Activated naive CD4-positive, alpha-beta T cell treated with anti-CD3 and anti-CD28 coated beads, Interleukin-2, amount 50 U/mL, for 72 hours (primary cell): Measurements from ENCODE around the gene PAM16. TPM values are rescaled to one million over a fixed set of nuclear protein-coding genes. Genes with fewer than 3 reads are reported as not detected.
A peak's percentile ranks its signal among the peaks of the same experiment; 100 is the strongest.

Source experiments
- ATAC-seq, 2 donors: fragments of 150-1000 bp; cut with Tn5 transposase; 2 replicates each; pipeline ENCODE4 v1.10.0; 2021; ENCODE audit warnings: mild to moderate bottlenecking in 2 of 2, moderate library complexity in 2 of 2
- DNase-seq, 2 donors: peaks; one replicate each; pipeline ENCODE4 v3.0.0; 2021 to 2022; ENCODE audit warnings: low spot score in 2 of 2
- H3K27ac Mint-ChIP-seq, 2 donors: one replicate each; pipeline ENCODE4 v1.8.0; 2022; ENCODE audit warnings: mild to moderate bottlenecking in 2 of 2, mixed read lengths in 2 of 2
- H3K36me3 Mint-ChIP-seq, 2 donors: one replicate each; pipeline ENCODE4 v1.8.0; 2022; ENCODE audit warnings: mixed read lengths in 2 of 2
- H3K9me3 Mint-ChIP-seq, 2 donors: one replicate each; pipeline ENCODE4 v1.8.0; 2022; ENCODE audit warnings: mixed read lengths in 2 of 2
- total RNA-seq, 2 donors: library from RNA; stranded (reverse); gene quantifications; one replicate each; pipeline ENCODE4 v1.2.3, GENCODE V29; 2022

The PAM16 gene
- total RNA-seq, 2 donors from 2014 or later = 53.7 to 63.1 TPM

- ATAC-seq (no peak), DNase-seq (no peak)
- Mint-ChIP-seq H3K9me3 (no peaks in the 10 kb centered on the region), H3K36me3 (peaks cover 8 to 11% of the 10 kb centered on the region in 2 donors), H3K27ac (no peak overlapping the region)
Measured at GRCh38 chr16:4313563-4314531, 37.3 kb downstream of the PAM16 start.

GRCh38 chr16:4309833-4310266 lies 41.3 kb downstream of the PAM16 start:
- DNase-seq (peak in 1 of 2 donors; percentile 69), ATAC-seq (no peak)
- Mint-ChIP-seq H3K36me3 (peaks cover 18 to 23% of the 10 kb centered on the region in 2 donors), H3K9me3 (peaks cover 0 to 5% of the 10 kb centered on the region in 2 donors), H3K27ac (no peak overlapping the region)

DNA sequence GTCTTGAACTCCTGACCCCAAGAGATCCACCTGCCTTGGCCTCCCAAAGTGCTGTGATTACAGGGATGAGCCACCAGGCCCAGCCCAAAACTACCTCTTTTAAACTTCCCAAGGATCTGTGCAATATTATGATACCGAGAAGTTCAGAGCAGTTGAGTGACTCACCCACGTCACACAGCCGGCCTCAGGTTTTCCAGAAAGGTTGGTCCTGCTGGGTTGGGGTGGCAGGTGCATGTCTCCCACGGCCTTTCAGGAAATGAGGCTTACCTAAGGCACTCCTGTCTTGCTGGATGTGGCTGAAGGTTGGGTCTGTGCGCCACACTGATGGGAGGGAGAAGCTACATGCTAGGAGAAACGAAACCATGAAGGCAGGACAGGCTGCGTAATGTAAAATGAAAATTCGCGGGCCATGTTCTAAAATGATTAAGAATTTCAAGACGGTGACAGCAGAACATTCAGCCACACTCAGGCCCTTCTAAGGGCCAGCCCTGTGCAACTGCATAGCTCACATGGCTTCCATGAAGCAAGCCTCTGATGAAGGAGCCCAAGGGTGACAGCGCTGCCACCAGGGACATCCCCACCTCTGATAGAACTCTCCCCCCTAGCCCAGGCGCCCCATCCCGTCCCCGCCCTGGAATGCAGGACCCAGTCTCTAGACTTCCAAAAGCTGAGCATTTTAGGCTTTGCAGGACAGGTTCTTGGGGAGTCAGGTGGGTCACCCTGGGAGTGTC lies 41.9 kb downstream of the PAM16 start:
- no peak for ATAC-seq
- peaks cover 0 to 5% of the 10 kb centered on the region in 2 donors for H3K9me3 Mint-ChIP-seq
- peak overlapping the region; percentile 50 to 95 for H3K27ac Mint-ChIP-seq
- DNase-seq = no peak
- peaks cover 12 to 17% of the 10 kb centered on the region in 2 donors for H3K36me3 Mint-ChIP-seq

DNA sequence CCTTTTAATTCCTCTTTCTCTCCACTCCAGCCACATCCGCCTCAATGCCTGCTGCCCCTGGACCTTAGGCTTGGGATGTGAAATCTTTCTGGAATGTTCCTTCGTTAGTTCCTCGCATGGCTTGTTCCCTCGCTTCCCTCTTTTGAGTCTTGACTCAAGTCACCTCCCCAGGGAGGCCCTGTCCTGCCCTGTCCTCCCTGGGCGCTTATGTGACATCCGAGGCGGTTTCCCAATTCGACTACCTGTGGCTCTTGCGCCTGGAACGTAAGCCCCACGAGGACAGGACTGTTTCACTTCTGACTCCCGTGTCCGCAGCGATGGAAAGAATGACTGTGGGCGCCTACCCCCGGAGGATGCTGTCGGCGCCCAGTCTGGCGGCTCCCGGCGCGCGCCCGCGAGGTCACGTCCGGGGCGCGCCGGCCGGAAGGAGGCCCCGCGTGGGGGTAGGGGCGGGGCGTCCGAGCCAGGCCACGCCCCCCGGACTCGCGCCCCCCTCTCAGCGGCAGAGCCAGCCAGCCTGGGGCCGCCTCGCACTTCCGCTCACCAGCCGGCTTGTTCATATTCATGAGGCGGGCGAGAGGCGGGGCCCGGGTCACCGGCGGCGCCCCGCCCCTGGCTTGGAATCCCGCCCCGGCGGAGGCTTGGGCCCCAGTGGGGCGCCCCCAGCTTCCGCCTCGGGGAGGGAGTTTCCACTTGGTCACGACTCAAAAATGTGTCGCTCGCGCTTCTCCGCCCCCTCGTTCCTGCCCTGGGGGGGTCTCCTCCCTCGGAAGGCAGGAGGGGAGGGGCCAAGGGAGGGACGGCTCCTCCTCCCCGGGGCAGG lies 43.7 kb downstream of the PAM16 start:
- peaks cover 0 to 5% of the 10 kb centered on the region in 2 donors for H3K9me3 Mint-ChIP-seq
- peak; percentile 88 to 94 for ATAC-seq
- peaks cover 13 to 16% of the 10 kb centered on the region in 2 donors for H3K36me3 Mint-ChIP-seq
- H3K27ac Mint-ChIP-seq = peak overlapping the region; percentile 95 to 98
- DNase-seq = peak; percentile 97 to 99

- Mint-ChIP-seq H3K27ac (peak overlapping the region; percentile 95 to 98), H3K9me3 (peaks cover 0 to 5% of the 10 kb centered on the region in 2 donors), H3K36me3 (peaks cover 13 to 16% of the 10 kb centered on the region in 2 donors)
- DNase-seq (peak in 1 of 2 donors; percentile 35), ATAC-seq (peak in 1 of 2 donors; percentile 5)
Measured at GRCh38 chr16:4306470-4307214, 44.5 kb downstream of the PAM16 start.

GRCh38 chr16:4303973-4304372 lies 47.1 kb downstream of the PAM16 start:
- no peak overlapping the region for H3K27ac Mint-ChIP-seq
- DNase-seq = no peak
- ATAC-seq = no peak
- H3K36me3 Mint-ChIP-seq = peaks cover 13 to 16% of the 10 kb centered on the region in 2 donors
- H3K9me3 Mint-ChIP-seq = peaks cover 0 to 5% of the 10 kb centered on the region in 2 donors

- Mint-ChIP-seq H3K27ac (peak overlapping the region in 1 of 2 donors; percentile 76), H3K9me3 (peaks cover 0 to under 1% of the 10 kb centered on the region in 2 donors), H3K36me3 (peaks cover 9 to 10% of the 10 kb centered on the region in 2 donors)
- DNase-seq = no peak
- ATAC-seq = no peak
Measured at GRCh38 chr16:4301968-4302367, 49.2 kb downstream of the PAM16 start.

DNA sequence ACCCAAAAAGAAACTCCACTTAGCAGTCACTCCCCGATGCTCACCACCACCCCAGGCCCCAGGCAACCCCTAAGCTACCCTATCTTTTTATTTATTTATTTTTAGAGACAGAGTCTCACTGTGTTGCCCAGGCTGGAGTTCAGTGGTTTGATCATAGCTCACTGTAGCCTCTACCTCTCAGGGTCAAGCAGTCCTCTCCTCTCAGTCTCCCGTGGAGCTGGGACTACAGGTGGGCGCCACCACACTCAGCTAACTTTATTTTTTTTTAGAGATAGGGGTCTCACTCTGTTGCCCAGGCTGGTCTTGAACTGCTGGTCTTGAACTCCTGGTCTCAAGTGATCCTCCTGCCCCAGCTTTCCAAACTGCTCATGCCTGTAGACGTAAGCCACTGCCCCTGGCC lies 49.9 kb downstream of the PAM16 start:
- H3K27ac Mint-ChIP-seq = peak overlapping the region in 1 of 2 donors; percentile 76
- ATAC-seq = no peak
- peaks cover 3 to 4% of the 10 kb centered on the region in 2 donors for H3K36me3 Mint-ChIP-seq

GRCh38 chr16:4298761-4299522 lies 52.2 kb downstream of the PAM16 start:
- Mint-ChIP-seq H3K9me3 (no peaks in the 10 kb centered on the region), H3K36me3 (peaks cover 0 to 2% of the 10 kb centered on the region in 2 donors), H3K27ac (peak overlapping the region in 1 of 2 donors; percentile 88)
- ATAC-seq (no peak), DNase-seq (no peak)

More for the DNA sequence above, 49.9 kb downstream of the PAM16 start:
- H3K9me3 Mint-ChIP-seq = no peaks in the 10 kb centered on the region
- DNase-seq = no peak

- Mint-ChIP-seq H3K27ac (no peak overlapping the region), H3K9me3 (no peaks in the 10 kb centered on the region), H3K36me3 (no peaks in the 10 kb centered on the region)
- ATAC-seq (no peak), DNase-seq (no peak)
Measured at GRCh38 chr16:4297480-4297879, 53.6 kb downstream of the PAM16 start.

DNA sequence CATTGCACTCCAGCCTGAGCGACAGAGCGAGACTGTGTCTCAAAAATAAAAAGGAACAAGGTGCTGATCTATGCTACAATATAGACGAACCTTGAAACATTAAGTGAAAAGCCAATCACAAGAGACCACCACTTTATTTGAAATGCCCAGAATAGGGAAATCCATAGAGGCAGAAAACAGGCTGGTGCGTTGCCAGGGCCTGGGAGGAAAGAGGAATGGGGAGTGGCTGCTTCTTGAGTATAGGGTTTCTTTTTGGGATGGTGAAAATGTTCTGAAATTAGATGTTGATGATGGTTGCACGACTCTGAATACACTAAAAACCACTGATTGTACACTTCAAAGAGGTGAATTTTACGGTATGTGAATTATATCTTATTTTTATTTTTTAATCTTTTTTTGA lies 55.5 kb downstream of the PAM16 start:
- H3K27ac Mint-ChIP-seq = no peak overlapping the region
- H3K36me3 Mint-ChIP-seq = no peaks in the 10 kb centered on the region
- ATAC-seq = no peak

GRCh38 chr16:4293822-4294457 lies 57.2 kb downstream of the PAM16 start:
- DNase-seq (no peak), ATAC-seq (no peak)
- peak overlapping the region; percentile 14 to 72 for H3K27ac Mint-ChIP-seq
- no peaks in the 10 kb centered on the region for H3K36me3 Mint-ChIP-seq
- no peaks in the 10 kb centered on the region for H3K9me3 Mint-ChIP-seq

More for the DNA sequence above, 55.5 kb downstream of the PAM16 start:
- DNase-seq = no peak
- H3K9me3 Mint-ChIP-seq = no peaks in the 10 kb centered on the region

DNA sequence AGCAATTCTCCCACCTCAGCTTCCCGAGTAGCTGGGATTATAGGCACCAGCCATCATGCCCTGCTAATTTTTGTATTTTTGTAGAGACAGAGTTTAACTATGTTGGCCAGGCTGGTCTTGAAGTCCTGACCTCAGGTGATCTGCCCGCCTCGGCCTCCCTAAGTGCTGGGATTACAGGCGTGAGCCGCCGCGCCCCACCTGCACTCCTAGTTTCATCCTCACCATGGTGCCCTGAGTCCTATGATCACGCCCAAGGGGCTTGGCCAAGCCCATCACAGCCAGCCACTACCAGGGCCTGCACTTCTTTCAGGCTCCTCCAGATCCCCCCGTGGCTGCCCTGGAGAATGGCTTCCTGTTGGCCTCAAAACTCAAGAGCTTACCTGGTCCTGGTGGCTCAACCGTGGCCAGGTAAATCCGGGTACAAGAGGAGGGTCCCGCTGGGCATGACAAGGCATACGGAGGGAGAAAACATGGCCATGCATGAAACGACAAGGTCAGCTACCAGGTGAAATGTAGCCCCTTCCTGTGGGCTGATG lies 57.9 kb downstream of the PAM16 start:
- ATAC-seq = no peak
- H3K9me3 Mint-ChIP-seq = no peaks in the 10 kb centered on the region

GRCh38 chr16:4291699-4292098 lies 59.4 kb downstream of the PAM16 start:
- Mint-ChIP-seq H3K27ac (peak overlapping the region; percentile 48 to 76), H3K9me3 (no peaks in the 10 kb centered on the region), H3K36me3 (no peaks in the 10 kb centered on the region)
- ATAC-seq (no peak), DNase-seq (no peak)

More for the DNA sequence above, 57.9 kb downstream of the PAM16 start:
- DNase-seq = no peak
- no peaks in the 10 kb centered on the region for H3K36me3 Mint-ChIP-seq
- H3K27ac Mint-ChIP-seq = peak overlapping the region; percentile 11 to 14
